GM12892 (cell line): ENCODE measurements around the gene TMIGD2.

Experiments
- POLR2A ChIP-seq: IDR thresholded peaks from 2 replicates; pipeline ENCODE4 v1.6.1; 2011; ENCODE audit warnings: low read depth, low read length, control low read depth
- POLR2AphosphoS5 ChIP-seq: IDR thresholded peaks from 2 replicates; pipeline ENCODE4 v1.6.1; 2011; ENCODE audit warnings: low read depth, low read length, control low read depth
- TAF1 ChIP-seq: IDR thresholded peaks from 2 replicates; pipeline ENCODE4 v1.6.1; 2011; ENCODE audit warnings: low read depth, mild to moderate bottlenecking, control low read depth, low read length, borderline replicate concordance

DNA sequence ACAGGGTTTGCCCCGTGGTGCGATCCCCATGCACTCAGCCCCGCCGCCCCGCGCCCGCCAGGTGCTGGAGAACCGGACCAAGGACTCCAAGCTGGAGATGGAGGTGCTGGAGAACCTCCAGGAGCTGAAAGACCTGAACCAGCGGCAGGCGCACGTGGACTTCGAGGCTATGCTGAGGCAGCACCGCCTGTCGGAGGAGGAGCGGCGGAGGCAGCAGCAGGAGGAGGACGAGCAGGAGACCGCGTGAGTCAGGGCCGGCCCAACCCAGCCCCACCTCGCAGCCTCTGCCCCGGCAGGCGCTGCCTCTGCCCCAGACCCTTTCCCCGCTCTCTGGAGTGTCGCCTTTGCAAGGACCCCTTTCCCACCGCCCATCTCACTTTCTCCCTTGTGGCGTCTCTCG lies 44.0 kb downstream of the TMIGD2 start:
- TF ChIP-seq TAF1 (no peak), POLR2A (no peak), POLR2AphosphoS5 (no peak)
